ENCODE data around the gene NTM.

DNA sequence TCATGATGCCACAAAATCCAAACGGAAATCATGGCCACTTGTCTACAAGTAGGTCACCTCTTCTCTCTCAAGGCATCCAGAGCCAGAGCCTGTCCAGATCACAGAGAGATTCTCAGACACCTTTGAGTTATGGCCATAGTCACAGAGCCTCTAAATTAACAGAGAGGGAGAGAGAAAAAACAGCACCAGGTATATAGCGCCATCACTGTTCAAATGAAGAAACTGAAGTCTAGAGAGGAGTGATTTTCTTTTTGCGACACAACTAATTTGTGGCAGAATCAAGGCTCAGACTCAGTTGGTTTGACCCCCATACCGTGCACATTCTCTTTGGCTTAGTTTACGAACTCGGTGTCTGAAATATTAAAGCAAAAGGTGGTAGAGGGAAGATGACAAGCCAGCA lies 512.9 kb downstream of the NTM start:
- TF ChIP-seq, protein P1, sequence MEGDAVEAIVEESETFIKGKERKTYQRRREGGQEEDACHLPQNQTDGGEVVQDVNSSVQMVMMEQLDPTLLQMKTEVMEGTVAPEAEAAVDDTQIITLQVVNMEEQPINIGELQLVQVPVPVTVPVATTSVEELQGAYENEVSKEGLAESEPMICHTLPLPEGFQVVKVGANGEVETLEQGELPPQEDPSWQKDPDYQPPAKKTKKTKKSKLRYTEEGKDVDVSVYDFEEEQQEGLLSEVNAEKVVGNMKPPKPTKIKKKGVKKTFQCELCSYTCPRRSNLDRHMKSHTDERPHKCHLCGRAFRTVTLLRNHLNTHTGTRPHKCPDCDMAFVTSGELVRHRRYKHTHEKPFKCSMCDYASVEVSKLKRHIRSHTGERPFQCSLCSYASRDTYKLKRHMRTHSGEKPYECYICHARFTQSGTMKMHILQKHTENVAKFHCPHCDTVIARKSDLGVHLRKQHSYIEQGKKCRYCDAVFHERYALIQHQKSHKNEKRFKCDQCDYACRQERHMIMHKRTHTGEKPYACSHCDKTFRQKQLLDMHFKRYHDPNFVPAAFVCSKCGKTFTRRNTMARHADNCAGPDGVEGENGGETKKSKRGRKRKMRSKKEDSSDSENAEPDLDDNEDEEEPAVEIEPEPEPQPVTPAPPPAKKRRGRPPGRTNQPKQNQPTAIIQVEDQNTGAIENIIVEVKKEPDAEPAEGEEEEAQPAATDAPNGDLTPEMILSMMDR (optimal IDR thresholded peaks at IDR 0.05 in 1 of 3, IDR thresholded peaks at IDR 0.05 in 1 of 3, conservative IDR thresholded peaks at IDR 0.05 in 1 of 3; ENCODE audit: extremely low read depth in 1 of 3, insufficient read depth in 2 of 3, low read length in 3 of 3), result no peak
- TF ChIP-seq EZH2 (IDR thresholded peaks at IDR 0.05; ENCODE audit: low read length), result no peak
